ENCODE data around the gene TRIM42. TPM values are rescaled to one million over a fixed set of nuclear protein-coding genes. Genes with fewer than 3 reads are reported as not detected.

The TRIM42 gene
- total RNA-seq, 1 experiment from 2014 or later: not detected

DNA sequence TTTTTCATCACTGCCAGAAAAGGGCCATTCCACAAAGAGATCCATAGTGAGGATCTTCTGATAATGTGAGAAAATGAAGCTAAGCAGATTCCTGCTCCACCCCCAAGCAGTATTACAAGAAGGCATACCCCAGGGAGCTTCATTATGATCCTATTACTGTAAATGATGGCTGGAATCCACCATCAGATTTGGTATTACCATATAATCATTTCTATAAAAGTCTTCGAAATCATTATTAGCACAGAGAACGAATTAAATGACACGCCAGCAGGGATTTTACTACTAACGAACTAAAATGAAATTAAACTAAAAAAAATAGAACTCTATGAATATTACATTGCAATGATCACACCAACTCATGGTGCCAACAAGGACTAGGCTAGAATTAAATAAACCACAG, 24.4 kb downstream of the TRIM42 start:
- no TSS peak for BruUV-seq (replicated peaks)
- DNase-seq: no peak
- no peaks in the 10 kb centered on the region; the same call in 1 of the 2 replicates for H3K36me3 ChIP-seq (ENCODE audit: control insufficient read depth, insufficient read depth, low read length)
- H3K4me3 Mint-ChIP-seq (ENCODE audit: unreplicated experiment): no peak overlapping the region
- H3K36me3 Mint-ChIP-seq (ENCODE audit: insufficient read depth, unreplicated experiment): no peaks in the 10 kb centered on the region
- no peaks in the 10 kb centered on the region for H3K27me3 Mint-ChIP-seq (ENCODE audit: insufficient read depth, unreplicated experiment)
- no peaks in the 10 kb centered on the region for H3K27me3 ChIP-seq (replicated peaks; ENCODE audit: control insufficient read depth, insufficient read depth, low read length)
- H3K9me3 ChIP-seq: 0 out of 2 replicates have a peak, but pooled peaks cover 8% of the 10 kb centered on the region
- POLR2A ChIA-PET: no interaction called here
- TF ChIP-seq, protein P1, sequence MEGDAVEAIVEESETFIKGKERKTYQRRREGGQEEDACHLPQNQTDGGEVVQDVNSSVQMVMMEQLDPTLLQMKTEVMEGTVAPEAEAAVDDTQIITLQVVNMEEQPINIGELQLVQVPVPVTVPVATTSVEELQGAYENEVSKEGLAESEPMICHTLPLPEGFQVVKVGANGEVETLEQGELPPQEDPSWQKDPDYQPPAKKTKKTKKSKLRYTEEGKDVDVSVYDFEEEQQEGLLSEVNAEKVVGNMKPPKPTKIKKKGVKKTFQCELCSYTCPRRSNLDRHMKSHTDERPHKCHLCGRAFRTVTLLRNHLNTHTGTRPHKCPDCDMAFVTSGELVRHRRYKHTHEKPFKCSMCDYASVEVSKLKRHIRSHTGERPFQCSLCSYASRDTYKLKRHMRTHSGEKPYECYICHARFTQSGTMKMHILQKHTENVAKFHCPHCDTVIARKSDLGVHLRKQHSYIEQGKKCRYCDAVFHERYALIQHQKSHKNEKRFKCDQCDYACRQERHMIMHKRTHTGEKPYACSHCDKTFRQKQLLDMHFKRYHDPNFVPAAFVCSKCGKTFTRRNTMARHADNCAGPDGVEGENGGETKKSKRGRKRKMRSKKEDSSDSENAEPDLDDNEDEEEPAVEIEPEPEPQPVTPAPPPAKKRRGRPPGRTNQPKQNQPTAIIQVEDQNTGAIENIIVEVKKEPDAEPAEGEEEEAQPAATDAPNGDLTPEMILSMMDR (IDR thresholded peaks at IDR 0.05; ENCODE audit: insufficient read depth in 1 of 2, low read depth in 1 of 2, low read length in 1 of 2, severe bottlenecking in 1 of 2, unreplicated experiment in 1 of 2): no peak
- H3K4me1 Mint-ChIP-seq (ENCODE audit: low read depth, unreplicated experiment): peaks cover 11% of the 10 kb centered on the region
- peaks cover 25% of the 10 kb centered on the region for H3K9me3 Mint-ChIP-seq (ENCODE audit: unreplicated experiment)
- peaks cover 11% of the 10 kb centered on the region for H3K4me1 ChIP-seq
- CTCF ChIA-PET: no interaction called here
- intact Hi-C loops (cut with micrococcal nuclease; ENCODE audit: unreplicated experiment): no loop called here
- H3K27ac Mint-ChIP-seq (ENCODE audit: unreplicated experiment): no peak overlapping the region
- H3K4me3 ChIP-seq (ENCODE audit: low read depth, low read length): no peak overlapping the region

DNA sequence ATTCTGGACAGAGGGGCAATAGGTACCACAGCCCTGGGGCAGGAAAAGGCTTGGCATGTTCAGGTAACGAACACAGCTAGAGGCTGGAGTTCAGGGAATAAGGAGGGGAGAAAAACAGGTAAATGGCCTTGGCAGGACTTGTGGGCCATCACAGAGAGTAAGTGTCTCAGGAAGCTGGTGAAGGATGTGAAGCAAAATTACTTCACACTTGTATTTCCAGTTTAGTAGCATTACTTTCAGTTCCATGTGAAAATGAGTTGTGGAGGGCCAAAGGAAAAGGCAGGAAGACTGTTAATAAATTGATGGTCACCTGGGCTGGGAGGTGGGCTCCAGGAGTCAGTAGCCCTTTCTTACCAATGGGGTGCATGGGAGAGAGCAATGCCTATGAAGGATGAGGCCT, 25.6 kb downstream of the TRIM42 start:
- H3K9me3 Mint-ChIP-seq (ENCODE audit: unreplicated experiment): peaks cover 25% of the 10 kb centered on the region
- H3K36me3 Mint-ChIP-seq (ENCODE audit: insufficient read depth, unreplicated experiment): no peaks in the 10 kb centered on the region
- DNase-seq: no peak
- TF ChIP-seq, protein P1 (IDR thresholded peaks at IDR 0.05; ENCODE audit: insufficient read depth in 1 of 2, low read depth in 1 of 2, low read length in 1 of 2, severe bottlenecking in 1 of 2, unreplicated experiment in 1 of 2): no peak
- Histone ChIP-seq H3K9me3 (0 out of 2 replicates have a peak, but pooled peaks cover 8% of the 10 kb centered on the region), H3K27me3 (replicated peaks; ENCODE audit: control insufficient read depth, insufficient read depth, low read length) (no peaks in the 10 kb centered on the region), H3K4me1 (peaks cover 11% of the 10 kb centered on the region), H3K36me3 (ENCODE audit: control insufficient read depth, insufficient read depth, low read length) (no peaks in the 10 kb centered on the region; the same call in 1 of the 2 replicates), H3K4me3 (ENCODE audit: low read depth, low read length) (no peak overlapping the region)
- intact Hi-C loops (cut with micrococcal nuclease; ENCODE audit: unreplicated experiment): no loop called here
- no peak overlapping the region for H3K4me3 Mint-ChIP-seq (ENCODE audit: unreplicated experiment)
- CTCF ChIA-PET: no interaction called here
- H3K4me1 Mint-ChIP-seq (ENCODE audit: low read depth, unreplicated experiment): peaks cover 11% of the 10 kb centered on the region
- no peaks in the 10 kb centered on the region for H3K27me3 Mint-ChIP-seq (ENCODE audit: insufficient read depth, unreplicated experiment)
- POLR2A ChIA-PET: no interaction called here
- no TSS peak for BruUV-seq (replicated peaks)
- no peak overlapping the region for H3K27ac Mint-ChIP-seq (ENCODE audit: unreplicated experiment)

DNA sequence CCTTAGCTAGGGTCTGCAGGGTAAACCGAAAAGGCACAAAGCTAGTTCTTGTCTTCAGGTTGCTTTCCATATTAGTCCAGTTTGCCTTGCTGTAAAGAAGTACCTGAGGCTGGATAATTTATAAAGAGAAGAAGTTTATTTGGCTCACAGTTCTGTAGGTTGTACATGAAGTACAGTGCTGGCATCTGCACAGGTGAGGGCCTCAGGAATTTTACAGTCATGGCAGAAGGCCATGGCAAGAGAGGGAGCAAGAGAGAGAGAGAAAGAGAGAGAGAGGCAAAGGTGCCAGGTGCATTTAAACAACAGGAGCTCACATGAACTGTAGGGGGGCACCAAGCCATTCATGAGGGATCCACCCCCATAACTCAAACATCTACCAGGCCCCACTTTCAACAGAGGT, 26.9 kb downstream of the TRIM42 start:
- TF ChIP-seq, protein P1 (IDR thresholded peaks at IDR 0.05; ENCODE audit: insufficient read depth in 1 of 2, low read depth in 1 of 2, low read length in 1 of 2, severe bottlenecking in 1 of 2, unreplicated experiment in 1 of 2): no peak
- Mint-ChIP-seq H3K4me1 (ENCODE audit: low read depth, unreplicated experiment) (peaks cover 10% of the 10 kb centered on the region), H3K36me3 (ENCODE audit: insufficient read depth, unreplicated experiment) (no peaks in the 10 kb centered on the region), H3K9me3 (ENCODE audit: unreplicated experiment) (peaks cover 25% of the 10 kb centered on the region), H3K27me3 (ENCODE audit: insufficient read depth, unreplicated experiment) (no peaks in the 10 kb centered on the region), H3K4me3 (ENCODE audit: unreplicated experiment) (no peak overlapping the region), H3K27ac (ENCODE audit: unreplicated experiment) (no peak overlapping the region)
- BruUV-seq (replicated peaks): no TSS peak
- H3K36me3 ChIP-seq (ENCODE audit: control insufficient read depth, insufficient read depth, low read length): no peaks in the 10 kb centered on the region; the same call in 1 of the 2 replicates
- H3K27me3 ChIP-seq (replicated peaks; ENCODE audit: control insufficient read depth, insufficient read depth, low read length): no peaks in the 10 kb centered on the region
- ChIA-PET CTCF (no interaction called here), POLR2A (no interaction called here)
- 0 out of 2 replicates have a peak, but pooled peaks cover 5% of the 10 kb centered on the region for H3K9me3 ChIP-seq
- H3K4me3 ChIP-seq (ENCODE audit: low read depth, low read length): no peak overlapping the region
- intact Hi-C loops (cut with micrococcal nuclease; ENCODE audit: unreplicated experiment): no loop called here
- no peak for DNase-seq
- H3K4me1 ChIP-seq: peaks cover 11% of the 10 kb centered on the region
